Measurements from ENCODE around the gene PKHD1.

DNA sequence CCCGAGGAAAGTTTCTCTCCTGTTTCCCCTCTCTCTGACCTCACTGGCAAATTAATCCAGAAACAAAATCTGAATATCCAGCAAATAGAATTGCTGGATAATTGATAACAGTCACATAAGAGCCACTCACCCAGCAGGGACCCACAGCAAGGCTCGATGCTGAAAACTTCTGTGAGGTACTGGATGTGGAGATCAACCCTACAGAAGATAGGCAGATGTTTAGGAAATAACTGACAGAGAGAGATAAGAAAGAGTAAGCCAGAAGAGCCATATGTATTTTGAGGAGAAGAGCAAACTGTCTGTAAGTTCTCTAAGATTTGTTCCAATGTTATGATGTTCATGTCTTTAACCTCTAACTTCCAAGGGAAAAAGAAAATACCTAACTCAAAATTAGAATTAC, 59.7 kb downstream of the PKHD1 start:
- TF ChIP-seq POLR2A (IDR thresholded peaks at IDR 0.05; ENCODE audit: extremely low read depth, insufficient read length), result no peak
- TF ChIP-seq, protein P1, sequence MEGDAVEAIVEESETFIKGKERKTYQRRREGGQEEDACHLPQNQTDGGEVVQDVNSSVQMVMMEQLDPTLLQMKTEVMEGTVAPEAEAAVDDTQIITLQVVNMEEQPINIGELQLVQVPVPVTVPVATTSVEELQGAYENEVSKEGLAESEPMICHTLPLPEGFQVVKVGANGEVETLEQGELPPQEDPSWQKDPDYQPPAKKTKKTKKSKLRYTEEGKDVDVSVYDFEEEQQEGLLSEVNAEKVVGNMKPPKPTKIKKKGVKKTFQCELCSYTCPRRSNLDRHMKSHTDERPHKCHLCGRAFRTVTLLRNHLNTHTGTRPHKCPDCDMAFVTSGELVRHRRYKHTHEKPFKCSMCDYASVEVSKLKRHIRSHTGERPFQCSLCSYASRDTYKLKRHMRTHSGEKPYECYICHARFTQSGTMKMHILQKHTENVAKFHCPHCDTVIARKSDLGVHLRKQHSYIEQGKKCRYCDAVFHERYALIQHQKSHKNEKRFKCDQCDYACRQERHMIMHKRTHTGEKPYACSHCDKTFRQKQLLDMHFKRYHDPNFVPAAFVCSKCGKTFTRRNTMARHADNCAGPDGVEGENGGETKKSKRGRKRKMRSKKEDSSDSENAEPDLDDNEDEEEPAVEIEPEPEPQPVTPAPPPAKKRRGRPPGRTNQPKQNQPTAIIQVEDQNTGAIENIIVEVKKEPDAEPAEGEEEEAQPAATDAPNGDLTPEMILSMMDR (IDR thresholded peaks at IDR 0.05; ENCODE audit: low read depth, low read length), result no peak
